ENCODE data around the gene IYD.

IYD gene

GRCh38 chr6:150336299-150336698, 32.5 kb upstream of the IYD start:
- Histone ChIP-seq H3K4me1 (no peaks in the 10 kb centered on the region), H3K9me3 (ENCODE audit: control insufficient read depth, low read length) (no peaks in the 10 kb centered on the region), H3K9ac (no peak overlapping the region), H3K4me3 (ENCODE audit: low read depth, low read length) (no peak overlapping the region), H3K79me2 (no peaks in the 10 kb centered on the region), H3K4me2 (ENCODE audit: low read length) (no peak overlapping the region), H3K27ac (no peak overlapping the region), H3K27me3 (ENCODE audit: control insufficient read depth, insufficient read depth, low read length) (no peaks in the 10 kb centered on the region), H3K36me3 (ENCODE audit: control insufficient read depth, insufficient read depth, low read length) (no peaks in the 10 kb centered on the region), H2AFZ (no peak overlapping the region)
- TF ChIP-seq CTCF (IDR thresholded peaks at IDR 0.05): no peak

- H3K27me3 ChIP-seq (ENCODE audit: control insufficient read depth, insufficient read depth, low read length): no peaks in the 10 kb centered on the region
- H3K4me2 ChIP-seq (ENCODE audit: low read length): no peak overlapping the region
- no peaks in the 10 kb centered on the region for H3K79me2 ChIP-seq
- no peak overlapping the region for H2AFZ ChIP-seq
- no peak for TF ChIP-seq CTCF (IDR thresholded peaks at IDR 0.05)
- no peak overlapping the region for H3K4me3 ChIP-seq (ENCODE audit: low read depth, low read length)
- H3K9me3 ChIP-seq (ENCODE audit: control insufficient read depth, low read length): no peaks in the 10 kb centered on the region
- no peak overlapping the region for H3K9ac ChIP-seq
- no peaks in the 10 kb centered on the region for H3K4me1 ChIP-seq
- H3K27ac ChIP-seq: no peak overlapping the region
- no peaks in the 10 kb centered on the region for H3K36me3 ChIP-seq (ENCODE audit: control insufficient read depth, insufficient read depth, low read length)
These were observed 32.1 kb upstream of the IYD start for GRCh38 chr6:150336708-150337107.

GRCh38 chr6:150342126-150342525, 26.7 kb upstream of the IYD start:
- TF ChIP-seq CTCF (IDR thresholded peaks at IDR 0.05): no peak
- Histone ChIP-seq H2AFZ (no peak overlapping the region), H3K4me2 (ENCODE audit: low read length) (no peak overlapping the region), H3K79me2 (no peaks in the 10 kb centered on the region), H3K9me3 (ENCODE audit: control insufficient read depth, low read length) (no peaks in the 10 kb centered on the region), H3K9ac (no peak overlapping the region), H3K27ac (no peak overlapping the region), H3K27me3 (ENCODE audit: control insufficient read depth, insufficient read depth, low read length) (no peaks in the 10 kb centered on the region), H3K4me1 (no peaks in the 10 kb centered on the region), H3K4me3 (ENCODE audit: low read depth, low read length) (no peak overlapping the region), H3K36me3 (ENCODE audit: control insufficient read depth, insufficient read depth, low read length) (no peaks in the 10 kb centered on the region)

GRCh38 chr6:150343434-150343833, 25.4 kb upstream of the IYD start:
- no peak overlapping the region for H3K27ac ChIP-seq
- no peaks in the 10 kb centered on the region for H3K79me2 ChIP-seq

More at GRCh38 chr6:150343434-150343833, 25.4 kb upstream of the IYD start:
- no peak for TF ChIP-seq CTCF (IDR thresholded peaks at IDR 0.05)
- no peak overlapping the region for H2AFZ ChIP-seq
- H3K9me3 ChIP-seq (ENCODE audit: control insufficient read depth, low read length): no peaks in the 10 kb centered on the region
- H3K4me2 ChIP-seq (ENCODE audit: low read length): no peak overlapping the region
- H3K4me3 ChIP-seq (ENCODE audit: low read depth, low read length): no peak overlapping the region
- no peak overlapping the region for H3K9ac ChIP-seq
- H3K36me3 ChIP-seq (ENCODE audit: control insufficient read depth, insufficient read depth, low read length): no peaks in the 10 kb centered on the region
- no peaks in the 10 kb centered on the region for H3K4me1 ChIP-seq
- H3K27me3 ChIP-seq (ENCODE audit: control insufficient read depth, insufficient read depth, low read length): no peaks in the 10 kb centered on the region
